GM23338 (cell line): ENCODE data around the gene DEFB114. TPM values are rescaled to one million over a fixed set of nuclear protein-coding genes. Genes with fewer than 3 reads are reported as not detected.

Experiments used
- ATAC-seq: fragments of 200-7000 bp; cut with Tn5 transposase; 3 replicates; pipeline ENCODE4 v1.9.1; 2020
- DNase-seq: peaks from one replicate; pipeline ENCODE4 v3.0.0-alpha.2; 2015; ENCODE audit warnings: low spot score
- H2AFZ ChIP-seq: fragments of 200-600 bp; sonication (generic); 2 replicates; pipeline ENCODE4 v1.8.0; 2016; ENCODE audit warnings: antibody characterized with exemption, mild to moderate bottlenecking, moderate library complexity
- H3F3A ChIP-seq: fragments of 200-600 bp; sonication (generic); replicated peaks from 2 replicates; pipeline ENCODE4 v1.8.0; 2017; ENCODE audit warnings: antibody characterized with exemption, mixed run types, low read depth
- H3K27ac ChIP-seq: fragments of 200-600 bp; sonication (generic); 2 replicates; pipeline ENCODE4 v1.6.1; 2016; ENCODE audit warnings: low read depth
- H3K27me3 ChIP-seq: fragments of 200-600 bp; sonication (generic); 2 replicates; pipeline ENCODE4 v1.8.0; 2016; ENCODE audit warnings: mild to moderate bottlenecking, mixed run types, moderate library complexity; ENCODE audit not compliant: insufficient read depth
- H3K36me3 ChIP-seq: fragments of 200-600 bp; sonication (generic); 2 replicates; pipeline ENCODE4 v1.8.0; 2016; ENCODE audit warnings: mild to moderate bottlenecking; ENCODE audit not compliant: insufficient read depth
- H3K4me1 ChIP-seq: fragments of 200-600 bp; sonication (generic); 2 replicates; pipeline ENCODE4 v1.8.0; 2016; ENCODE audit warnings: mild to moderate bottlenecking, moderate library complexity; ENCODE audit not compliant: insufficient read depth
- H3K4me2 ChIP-seq: fragments of 200-600 bp; sonication (generic); 2 replicates; pipeline ENCODE4 v1.7.1; 2017; ENCODE audit warnings: mixed run types
- H3K4me3 ChIP-seq: fragments of 200-600 bp; sonication (generic); 2 replicates; pipeline ENCODE4 v1.6.1; 2016; ENCODE audit warnings: mixed run types
- H3K79me2 ChIP-seq: fragments of 200-600 bp; sonication (generic); replicated peaks from 2 replicates; pipeline ENCODE4 v1.8.0; 2017; ENCODE audit warnings: mild to moderate bottlenecking; ENCODE audit not compliant: insufficient read depth
- H3K9me2 ChIP-seq: fragments of 200-600 bp; sonication (generic); 2 replicates; pipeline ENCODE4 v1.8.0; 2017; ENCODE audit not compliant: insufficient read depth
- H4K20me1 ChIP-seq: fragments of 200-600 bp; sonication (generic); replicated peaks from 2 replicates; pipeline ENCODE4 v1.8.0; 2017; ENCODE audit warnings: mild to moderate bottlenecking; ENCODE audit not compliant: insufficient read depth
- H3K27ac Mint-ChIP-seq: 2 replicates; pipeline ENCODE4 v1.8.0; 2020; ENCODE audit warnings: inconsistent platforms, mild to moderate bottlenecking, moderate library complexity, mixed read lengths
- H3K27me3 Mint-ChIP-seq: 3 replicates; pipeline ENCODE4 v1.8.0; 2022; ENCODE audit warnings: low read depth, mild to moderate bottlenecking, moderate library complexity, mixed read lengths, inconsistent platforms; ENCODE audit not compliant: insufficient read depth, poor library complexity
- H3K36me3 Mint-ChIP-seq: 3 replicates; pipeline ENCODE4 v1.8.0; 2021; ENCODE audit warnings: low read depth, mild to moderate bottlenecking, inconsistent platforms, moderate library complexity, mixed read lengths
- H3K4me1 Mint-ChIP-seq: 3 replicates; pipeline ENCODE4 v1.8.0; 2020; ENCODE audit warnings: mild to moderate bottlenecking, inconsistent platforms, mixed read lengths
- H3K4me3 Mint-ChIP-seq: 3 replicates; pipeline ENCODE4 v1.8.0; 2021; ENCODE audit warnings: moderate library complexity, mild to moderate bottlenecking, inconsistent platforms, mixed read lengths
- H3K9me3 Mint-ChIP-seq: 3 replicates; pipeline ENCODE4 v1.8.0; 2020; ENCODE audit warnings: moderate library complexity, mild to moderate bottlenecking, inconsistent platforms, mixed read lengths
- CREB1 ChIP-seq: fragments of 250-450 bp; sonication (Bioruptor Pico); IDR thresholded peaks from 2 replicates; pipeline ENCODE4 v1.5.0; 2020; ENCODE audit warnings: low read depth, mild to moderate bottlenecking, moderate library complexity
- EZH2 ChIP-seq: fragments of 200-600 bp; sonication (generic); IDR thresholded peaks from one replicate; pipeline ENCODE4 v1.8.0; 2017; ENCODE audit warnings: antibody characterized with exemption, mild to moderate bottlenecking, low read depth; ENCODE audit not compliant: unreplicated experiment
- EZH2phosphoT487 ChIP-seq: fragments of 200-600 bp; sonication (generic); IDR thresholded peaks from one replicate; pipeline ENCODE4 v1.8.1; 2018; ENCODE audit warnings: antibody characterized with exemption; ENCODE audit not compliant: unreplicated experiment
- JUNB ChIP-seq: IDR thresholded peaks from one replicate; pipeline ENCODE4 v1.6.1; 2016; ENCODE audit warnings: antibody characterized with exemption; ENCODE audit not compliant: unreplicated experiment
- NANOG ChIP-seq: IDR thresholded peaks from 2 replicates; pipeline ENCODE4 v1.6.1; 2016; ENCODE audit warnings: antibody characterized with exemption, borderline replicate concordance
- POLR2AphosphoS5 ChIP-seq: IDR thresholded peaks from 2 replicates; pipeline ENCODE4 v1.6.1; 2016; ENCODE audit warnings: antibody characterized with exemption, low read depth
- STAT1 ChIP-seq: IDR thresholded peaks from one replicate; pipeline ENCODE4 v1.6.1; 2016; ENCODE audit warnings: antibody characterized with exemption; ENCODE audit not compliant: unreplicated experiment
- ZNF114 ChIP-seq: fragments of 250-450 bp; sonication (Bioruptor Pico); IDR thresholded peaks from 2 replicates; pipeline ENCODE4 v1.5.0; 2020; ENCODE audit warnings: mild to moderate bottlenecking, moderate library complexity
- ZNF331 ChIP-seq: fragments of 250-450 bp; sonication (Bioruptor Pico); IDR thresholded peaks from 2 replicates; pipeline ENCODE4 v1.5.0; 2020; ENCODE audit warnings: low read depth, mild to moderate bottlenecking, moderate library complexity
- long read RNA-seq: library from polyadenylated mRNA; unstranded; transcript quantifications from one replicate; pipeline ENCODE4 v2.0.0, GENCODE V29; 2020; ENCODE audit not compliant: unreplicated experiment
- polyA plus RNA-seq: library from polyadenylated mRNA; unstranded; fragments of >200 nt; fragmentation: Nextera tagmentation; extraction: Ambion mirVana; gene quantifications from 2 replicates; pipeline ENCODE4 v1.2.1, GENCODE V29; 2016
- total RNA-seq: library from RNA; depleted of rRNA; stranded (reverse); fragments of >200 nt; shearing (Covaris generic); gene quantifications from 2 replicates; pipeline ENCODE4 v1.2.3, GENCODE V29; 2014; rRNA removed
- TF ChIP-seq, protein P1 (sequence below): IDR thresholded peaks from one replicate; pipeline ENCODE4 v1.6.1; 2018; ENCODE audit warnings: antibody characterized with exemption; ENCODE audit not compliant: unreplicated experiment
- TF ChIP-seq, protein P2 (sequence below): fragments of 250-450 bp; sonication (Bioruptor Pico); IDR thresholded peaks from 2 replicates; pipeline ENCODE4 v1.5.0; 2020; ENCODE audit warnings: mild to moderate bottlenecking, moderate library complexity
- TF ChIP-seq, protein P3 (sequence below), 2 experiments: fragments of 200-600 bp in 1 of 2; sonication (generic) in 1 of 2; conservative IDR thresholded peaks; 2 replicates each; pipeline versions ENCODE4 v1.5.1 to v1.6.1; 2016 to 2017; ENCODE audit warnings: antibody characterized with exemption in 2 of 2, low read depth in 2 of 2, mild to moderate bottlenecking in 2 of 2, moderate library complexity in 1 of 2
- TF ChIP-seq, protein P4 (sequence below): IDR thresholded peaks from 2 replicates; pipeline ENCODE4 v1.6.1; 2016; ENCODE audit warnings: antibody characterized with exemption

Gene DEFB114, protein sequence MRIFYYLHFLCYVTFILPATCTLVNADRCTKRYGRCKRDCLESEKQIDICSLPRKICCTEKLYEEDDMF
- not detected in 2 replicates for total RNA-seq
- polyA plus RNA-seq, result not detected in 2 replicates
- long read RNA-seq, result 0 reads

DNA sequence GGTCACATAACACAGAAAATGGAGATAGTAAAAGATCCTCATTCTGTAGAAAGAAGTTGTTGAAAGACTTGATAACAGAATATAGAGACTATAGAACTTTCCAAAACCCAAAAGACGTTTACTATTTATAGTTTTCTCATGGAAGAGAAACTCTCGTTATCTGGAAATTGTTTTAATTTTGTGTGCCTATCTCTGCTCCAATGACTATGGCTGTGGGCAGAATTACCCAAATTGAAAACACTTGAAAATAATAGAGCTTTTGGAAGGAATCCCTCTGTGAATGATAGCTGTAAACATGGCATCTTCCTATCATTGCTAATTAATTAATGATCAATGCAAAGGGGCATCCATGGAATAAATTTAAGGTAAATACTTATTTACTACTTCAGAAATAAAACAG is at the start of gene DEFB114:
TSS of gene DEFB114 (minus strand) at position 101 of the 400 bp plus-strand sequence. CDS start at position 42, 59 bp downstream.
- Mint-ChIP-seq H3K4me3 (no peak within 1 kb of the TSS), H3K27me3 (no peaks in the 10 kb centered on the region), H3K27ac (peak within 1 kb of the TSS; percentile 18; the same call in 1 of the 2 replicates), H3K9me3 (peaks cover 1% of the 10 kb centered on the region; the same call in 2 of the 3 replicates), H3K36me3 (peaks cover 6% of the 10 kb centered on the region; the same call in 2 of the 3 replicates), H3K4me1 (peaks cover 34% of the 10 kb centered on the region)
- Histone ChIP-seq H3K36me3 (peaks cover under 1% of the 10 kb centered on the region; the same call in 1 of the 2 replicates), H2AFZ (no peak within 1 kb of the TSS), H3K9me2 (no peaks in the 10 kb centered on the region), H4K20me1 (no peaks in the 10 kb centered on the region), H3K4me2 (no peak within 1 kb of the TSS), H3K27ac (no peak within 1 kb of the TSS), H3K79me2 (no peaks in the 10 kb centered on the region), H3K27me3 (no peaks in the 10 kb centered on the region), H3K4me3 (no peak within 1 kb of the TSS), H3K4me1 (peaks cover 30% of the 10 kb centered on the region), H3F3A (no peaks in the 10 kb centered on the region)
- ATAC-seq, result no peak
- DNase-seq, result no peak
- no peak for TF ChIP-seq EZH2
- TF ChIP-seq, protein P1, sequence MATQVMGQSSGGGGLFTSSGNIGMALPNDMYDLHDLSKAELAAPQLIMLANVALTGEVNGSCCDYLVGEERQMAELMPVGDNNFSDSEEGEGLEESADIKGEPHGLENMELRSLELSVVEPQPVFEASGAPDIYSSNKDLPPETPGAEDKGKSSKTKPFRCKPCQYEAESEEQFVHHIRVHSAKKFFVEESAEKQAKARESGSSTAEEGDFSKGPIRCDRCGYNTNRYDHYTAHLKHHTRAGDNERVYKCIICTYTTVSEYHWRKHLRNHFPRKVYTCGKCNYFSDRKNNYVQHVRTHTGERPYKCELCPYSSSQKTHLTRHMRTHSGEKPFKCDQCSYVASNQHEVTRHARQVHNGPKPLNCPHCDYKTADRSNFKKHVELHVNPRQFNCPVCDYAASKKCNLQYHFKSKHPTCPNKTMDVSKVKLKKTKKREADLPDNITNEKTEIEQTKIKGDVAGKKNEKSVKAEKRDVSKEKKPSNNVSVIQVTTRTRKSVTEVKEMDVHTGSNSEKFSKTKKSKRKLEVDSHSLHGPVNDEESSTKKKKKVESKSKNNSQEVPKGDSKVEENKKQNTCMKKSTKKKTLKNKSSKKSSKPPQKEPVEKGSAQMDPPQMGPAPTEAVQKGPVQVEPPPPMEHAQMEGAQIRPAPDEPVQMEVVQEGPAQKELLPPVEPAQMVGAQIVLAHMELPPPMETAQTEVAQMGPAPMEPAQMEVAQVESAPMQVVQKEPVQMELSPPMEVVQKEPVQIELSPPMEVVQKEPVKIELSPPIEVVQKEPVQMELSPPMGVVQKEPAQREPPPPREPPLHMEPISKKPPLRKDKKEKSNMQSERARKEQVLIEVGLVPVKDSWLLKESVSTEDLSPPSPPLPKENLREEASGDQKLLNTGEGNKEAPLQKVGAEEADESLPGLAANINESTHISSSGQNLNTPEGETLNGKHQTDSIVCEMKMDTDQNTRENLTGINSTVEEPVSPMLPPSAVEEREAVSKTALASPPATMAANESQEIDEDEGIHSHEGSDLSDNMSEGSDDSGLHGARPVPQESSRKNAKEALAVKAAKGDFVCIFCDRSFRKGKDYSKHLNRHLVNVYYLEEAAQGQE, result no peak
- TF ChIP-seq, protein P2, sequence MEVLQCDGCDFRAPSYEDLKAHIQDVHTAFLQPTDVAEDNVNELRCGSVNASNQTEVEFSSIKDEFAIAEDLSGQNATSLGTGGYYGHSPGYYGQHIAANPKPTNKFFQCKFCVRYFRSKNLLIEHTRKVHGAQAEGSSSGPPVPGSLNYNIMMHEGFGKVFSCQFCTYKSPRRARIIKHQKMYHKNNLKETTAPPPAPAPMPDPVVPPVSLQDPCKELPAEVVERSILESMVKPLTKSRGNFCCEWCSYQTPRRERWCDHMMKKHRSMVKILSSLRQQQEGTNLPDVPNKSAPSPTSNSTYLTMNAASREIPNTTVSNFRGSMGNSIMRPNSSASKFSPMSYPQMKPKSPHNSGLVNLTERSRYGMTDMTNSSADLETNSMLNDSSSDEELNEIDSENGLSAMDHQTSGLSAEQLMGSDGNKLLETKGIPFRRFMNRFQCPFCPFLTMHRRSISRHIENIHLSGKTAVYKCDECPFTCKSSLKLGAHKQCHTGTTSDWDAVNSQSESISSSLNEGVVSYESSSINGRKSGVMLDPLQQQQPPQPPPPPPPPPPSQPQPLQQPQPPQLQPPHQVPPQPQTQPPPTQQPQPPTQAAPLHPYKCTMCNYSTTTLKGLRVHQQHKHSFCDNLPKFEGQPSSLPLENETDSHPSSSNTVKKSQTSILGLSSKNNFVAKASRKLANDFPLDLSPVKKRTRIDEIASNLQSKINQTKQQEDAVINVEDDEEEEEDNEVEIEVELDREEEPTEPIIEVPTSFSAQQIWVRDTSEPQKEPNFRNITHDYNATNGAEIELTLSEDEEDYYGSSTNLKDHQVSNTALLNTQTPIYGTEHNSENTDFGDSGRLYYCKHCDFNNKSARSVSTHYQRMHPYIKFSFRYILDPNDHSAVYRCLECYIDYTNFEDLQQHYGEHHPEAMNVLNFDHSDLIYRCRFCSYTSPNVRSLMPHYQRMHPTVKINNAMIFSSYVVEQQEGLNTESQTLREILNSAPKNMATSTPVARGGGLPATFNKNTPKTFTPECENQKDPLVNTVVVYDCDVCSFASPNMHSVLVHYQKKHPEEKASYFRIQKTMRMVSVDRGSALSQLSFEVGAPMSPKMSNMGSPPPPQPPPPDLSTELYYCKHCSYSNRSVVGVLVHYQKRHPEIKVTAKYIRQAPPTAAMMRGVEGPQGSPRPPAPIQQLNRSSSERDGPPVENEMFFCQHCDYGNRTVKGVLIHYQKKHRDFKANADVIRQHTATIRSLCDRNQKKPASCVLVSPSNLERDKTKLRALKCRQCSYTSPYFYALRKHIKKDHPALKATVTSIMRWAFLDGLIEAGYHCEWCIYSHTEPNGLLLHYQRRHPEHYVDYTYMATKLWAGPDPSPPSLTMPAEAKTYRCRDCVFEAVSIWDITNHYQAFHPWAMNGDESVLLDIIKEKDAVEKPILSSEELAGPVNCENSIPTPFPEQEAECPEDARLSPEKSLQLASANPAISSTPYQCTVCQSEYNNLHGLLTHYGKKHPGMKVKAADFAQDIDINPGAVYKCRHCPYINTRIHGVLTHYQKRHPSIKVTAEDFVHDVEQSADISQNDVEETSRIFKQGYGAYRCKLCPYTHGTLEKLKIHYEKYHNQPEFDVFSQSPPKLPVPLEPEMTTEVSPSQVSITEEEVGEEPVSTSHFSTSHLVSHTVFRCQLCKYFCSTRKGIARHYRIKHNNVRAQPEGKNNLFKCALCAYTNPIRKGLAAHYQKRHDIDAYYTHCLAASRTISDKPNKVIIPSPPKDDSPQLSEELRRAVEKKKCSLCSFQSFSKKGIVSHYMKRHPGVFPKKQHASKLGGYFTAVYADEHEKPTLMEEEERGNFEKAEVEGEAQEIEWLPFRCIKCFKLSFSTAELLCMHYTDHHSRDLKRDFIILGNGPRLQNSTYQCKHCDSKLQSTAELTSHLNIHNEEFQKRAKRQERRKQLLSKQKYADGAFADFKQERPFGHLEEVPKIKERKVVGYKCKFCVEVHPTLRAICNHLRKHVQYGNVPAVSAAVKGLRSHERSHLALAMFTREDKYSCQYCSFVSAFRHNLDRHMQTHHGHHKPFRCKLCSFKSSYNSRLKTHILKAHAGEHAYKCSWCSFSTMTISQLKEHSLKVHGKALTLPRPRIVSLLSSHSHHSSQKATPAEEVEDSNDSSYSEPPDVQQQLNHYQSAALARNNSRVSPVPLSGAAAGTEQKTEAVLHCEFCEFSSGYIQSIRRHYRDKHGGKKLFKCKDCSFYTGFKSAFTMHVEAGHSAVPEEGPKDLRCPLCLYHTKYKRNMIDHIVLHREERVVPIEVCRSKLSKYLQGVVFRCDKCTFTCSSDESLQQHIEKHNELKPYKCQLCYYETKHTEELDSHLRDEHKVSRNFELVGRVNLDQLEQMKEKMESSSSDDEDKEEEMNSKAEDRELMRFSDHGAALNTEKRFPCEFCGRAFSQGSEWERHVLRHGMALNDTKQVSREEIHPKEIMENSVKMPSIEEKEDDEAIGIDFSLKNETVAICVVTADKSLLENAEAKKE (CRISPR knock-in tag), result no peak
- TF ChIP-seq, protein P3, sequence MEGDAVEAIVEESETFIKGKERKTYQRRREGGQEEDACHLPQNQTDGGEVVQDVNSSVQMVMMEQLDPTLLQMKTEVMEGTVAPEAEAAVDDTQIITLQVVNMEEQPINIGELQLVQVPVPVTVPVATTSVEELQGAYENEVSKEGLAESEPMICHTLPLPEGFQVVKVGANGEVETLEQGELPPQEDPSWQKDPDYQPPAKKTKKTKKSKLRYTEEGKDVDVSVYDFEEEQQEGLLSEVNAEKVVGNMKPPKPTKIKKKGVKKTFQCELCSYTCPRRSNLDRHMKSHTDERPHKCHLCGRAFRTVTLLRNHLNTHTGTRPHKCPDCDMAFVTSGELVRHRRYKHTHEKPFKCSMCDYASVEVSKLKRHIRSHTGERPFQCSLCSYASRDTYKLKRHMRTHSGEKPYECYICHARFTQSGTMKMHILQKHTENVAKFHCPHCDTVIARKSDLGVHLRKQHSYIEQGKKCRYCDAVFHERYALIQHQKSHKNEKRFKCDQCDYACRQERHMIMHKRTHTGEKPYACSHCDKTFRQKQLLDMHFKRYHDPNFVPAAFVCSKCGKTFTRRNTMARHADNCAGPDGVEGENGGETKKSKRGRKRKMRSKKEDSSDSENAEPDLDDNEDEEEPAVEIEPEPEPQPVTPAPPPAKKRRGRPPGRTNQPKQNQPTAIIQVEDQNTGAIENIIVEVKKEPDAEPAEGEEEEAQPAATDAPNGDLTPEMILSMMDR (conservative IDR thresholded peaks at IDR 0.05; ENCODE audit: low read depth in 2 of 2), result no peak
- no peak for TF ChIP-seq ZNF114 (CRISPR knock-in tag)
- no peak for TF ChIP-seq ZNF331
- no peak for TF ChIP-seq POLR2AphosphoS5
- no peak for TF ChIP-seq JUNB
- TF ChIP-seq CREB1 (CRISPR knock-in tag), result no peak
- no peak for TF ChIP-seq STAT1
- TF ChIP-seq EZH2phosphoT487, result no peak
- TF ChIP-seq, protein P4, sequence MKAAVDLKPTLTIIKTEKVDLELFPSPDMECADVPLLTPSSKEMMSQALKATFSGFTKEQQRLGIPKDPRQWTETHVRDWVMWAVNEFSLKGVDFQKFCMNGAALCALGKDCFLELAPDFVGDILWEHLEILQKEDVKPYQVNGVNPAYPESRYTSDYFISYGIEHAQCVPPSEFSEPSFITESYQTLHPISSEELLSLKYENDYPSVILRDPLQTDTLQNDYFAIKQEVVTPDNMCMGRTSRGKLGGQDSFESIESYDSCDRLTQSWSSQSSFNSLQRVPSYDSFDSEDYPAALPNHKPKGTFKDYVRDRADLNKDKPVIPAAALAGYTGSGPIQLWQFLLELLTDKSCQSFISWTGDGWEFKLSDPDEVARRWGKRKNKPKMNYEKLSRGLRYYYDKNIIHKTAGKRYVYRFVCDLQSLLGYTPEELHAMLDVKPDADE, result no peak
- no peak for TF ChIP-seq NANOG
